PFSK-1 (cell line): ENCODE data around the gene OSBPL6.

ENCODE experiments used
- FOXP2 ChIP-seq: optimal IDR thresholded peaks from 2 replicates; pipeline ENCODE3; 2011; ENCODE audit warnings: borderline replicate concordance, control low read depth, inconsistent platforms; ENCODE audit not compliant: insufficient read depth; ENCODE audit errors: extremely low read length, extremely low read depth
- POLR2AphosphoS5 ChIP-seq: IDR thresholded peaks from 2 replicates; pipeline ENCODE4 v1.6.1; 2012; ENCODE audit warnings: low read depth, mild to moderate bottlenecking, control low read depth, low read length, moderate library complexity
- REST ChIP-seq, 2 experiments: IDR thresholded peaks; 2 replicates each; pipeline versions ENCODE4 v1.6.1 to v1.8.0; 2011 to 2012; ENCODE audit warnings: low read depth in 2 of 2, low read length in 2 of 2, control low read depth in 1 of 2, inconsistent platforms in 1 of 2, mild to moderate bottlenecking in 1 of 2, moderate library complexity in 1 of 2; ENCODE audit not compliant: insufficient read depth in 1 of 2
- SIN3A ChIP-seq: IDR thresholded peaks from 2 replicates; pipeline ENCODE4 v1.6.1; 2012; ENCODE audit warnings: mild to moderate bottlenecking, low read length, moderate library complexity, borderline replicate concordance; ENCODE audit not compliant: insufficient read depth
- TAF1 ChIP-seq: IDR thresholded peaks from 2 replicates; pipeline ENCODE4 v1.6.1; 2012; ENCODE audit warnings: low read length, control low read depth, borderline replicate concordance; ENCODE audit not compliant: insufficient read depth

Gene OSBPL6

GRCh38 chr2:178251151-178251955, 57.0 kb downstream of the OSBPL6 start:
- TF ChIP-seq FOXP2, result no peak
- no peak for TF ChIP-seq TAF1
- TF ChIP-seq SIN3A, result no peak
- TF ChIP-seq POLR2AphosphoS5, result no peak
- no peak for TF ChIP-seq REST (IDR thresholded peaks at IDR 0.05; ENCODE audit: insufficient read depth in 1 of 2, low read depth in 2 of 2, low read length in 2 of 2)

- TF ChIP-seq TAF1 (no peak), FOXP2 (no peak), POLR2AphosphoS5 (no peak), SIN3A (no peak), REST (IDR thresholded peaks at IDR 0.05; ENCODE audit: insufficient read depth in 1 of 2, low read depth in 2 of 2, low read length in 2 of 2) (no peak)
Observed at GRCh38 chr2:178256382-178257042, 62.2 kb downstream of the OSBPL6 start.

GRCh38 chr2:178257127-178257526, 62.8 kb downstream of the OSBPL6 start:
- TF ChIP-seq SIN3A (no peak), FOXP2 (no peak), REST (IDR thresholded peaks at IDR 0.05; ENCODE audit: insufficient read depth in 1 of 2, low read depth in 2 of 2, low read length in 2 of 2) (no peak), POLR2AphosphoS5 (no peak), TAF1 (no peak)

- TF ChIP-seq REST (IDR thresholded peaks at IDR 0.05; ENCODE audit: insufficient read depth in 1 of 2, low read depth in 2 of 2, low read length in 2 of 2) (no peak), SIN3A (no peak; the same call in 1 of the 2 replicates), FOXP2 (no peak), TAF1 (no peak), POLR2AphosphoS5 (no peak)
Observed at GRCh38 chr2:178258916-178259315, 64.6 kb downstream of the OSBPL6 start.
